ENCODE results near the gene TMEM119. TPM values are rescaled to one million over a fixed set of nuclear protein-coding genes. Genes with fewer than 3 reads are reported as not detected.

The TMEM119 gene
- total RNA-seq, 3 donors from 2014 or later: 12.1 to 21.0 (median 12.5) TPM

- intact Hi-C loops (cut with DNase I; ENCODE audit: low total_unique reads): no loop called here
Observed at GRCh38 chr12:108630481-108631207, 32.8 kb upstream of the TMEM119 start.

GRCh38 chr12:108629824-108630476 is 32.1 kb upstream of the TMEM119 start:
- no peak for DNase-seq (ENCODE audit: low spot score in 2 of 2)
- Histone ChIP-seq H3K9me3 (no peaks in the 10 kb centered on the region), H3K36me3 (no peaks in the 10 kb centered on the region), H3K4me3 (no peak overlapping the region), H3K4me1 (no peaks in the 10 kb centered on the region), H3K27ac (peak overlapping the region; percentile 29 to 55), H3K27me3 (no peaks in the 10 kb centered on the region)
- intact Hi-C loops (cut with DNase I; ENCODE audit: low total_unique reads): no loop called here
- TF ChIP-seq POLR2A (IDR thresholded peaks at IDR 0.05): no peak
- no peak for TF ChIP-seq CTCF (IDR thresholded peaks at IDR 0.05)
- no peak for TF ChIP-seq POLR2AphosphoS5 (IDR thresholded peaks at IDR 0.05)

More at GRCh38 chr12:108630481-108631207, 32.8 kb upstream of the TMEM119 start:
- DNase-seq (ENCODE audit: low spot score in 2 of 2): no peak
- Histone ChIP-seq H3K4me1 (no peaks in the 10 kb centered on the region), H3K4me3 (no peak overlapping the region), H3K9me3 (no peaks in the 10 kb centered on the region), H3K27me3 (no peaks in the 10 kb centered on the region), H3K36me3 (no peaks in the 10 kb centered on the region), H3K27ac (peak overlapping the region; percentile 29 to 55)
- TF ChIP-seq POLR2AphosphoS5 (IDR thresholded peaks at IDR 0.05): no peak
- TF ChIP-seq POLR2A (IDR thresholded peaks at IDR 0.05): no peak
- TF ChIP-seq CTCF (IDR thresholded peaks at IDR 0.05): no peak

- Histone ChIP-seq H3K36me3 (no peaks in the 10 kb centered on the region), H3K9me3 (no peaks in the 10 kb centered on the region), H3K27ac (peak overlapping the region; percentile 14 to 66), H3K4me1 (no peaks in the 10 kb centered on the region), H3K4me3 (no peak overlapping the region), H3K27me3 (no peaks in the 10 kb centered on the region)
- DNase-seq (ENCODE audit: low spot score in 2 of 2): no peak
- intact Hi-C loops (cut with DNase I; ENCODE audit: low total_unique reads): no loop called here
- TF ChIP-seq POLR2A (IDR thresholded peaks at IDR 0.05) (no peak), CTCF (IDR thresholded peaks at IDR 0.05) (no peak), POLR2AphosphoS5 (IDR thresholded peaks at IDR 0.05) (no peak)
Observed at GRCh38 chr12:108629151-108629550, 31.3 kb upstream of the TMEM119 start.

- Histone ChIP-seq H3K27me3 (no peaks in the 10 kb centered on the region), H3K4me3 (no peak overlapping the region), H3K36me3 (no peaks in the 10 kb centered on the region), H3K4me1 (no peaks in the 10 kb centered on the region), H3K9me3 (no peaks in the 10 kb centered on the region), H3K27ac (no peak overlapping the region)
- no peak for DNase-seq (ENCODE audit: low spot score in 2 of 2)
- TF ChIP-seq POLR2AphosphoS5 (IDR thresholded peaks at IDR 0.05) (no peak), POLR2A (IDR thresholded peaks at IDR 0.05) (no peak), CTCF (IDR thresholded peaks at IDR 0.05) (no peak)
- intact Hi-C loops (cut with DNase I; ENCODE audit: low total_unique reads): no loop called here
Observed at GRCh38 chr12:108627134-108627920, 29.4 kb upstream of the TMEM119 start.
